Motor neuron (in vitro differentiated cells): ENCODE data around the gene PPM1L. TPM values are rescaled to one million over a fixed set of nuclear protein-coding genes. Genes with fewer than 3 reads are reported as not detected.
A peak's percentile ranks its signal among the peaks of the same experiment; 100 is the strongest.

Experiments
- ATAC-seq, 8 experiments: fragments of 200-7000 bp; cut with Tn5 transposase; replicated peaks in 6 of 8; 2 replicates each; pipeline ENCODE4 v1.8.0; 2021; ENCODE audit warnings: mild to moderate bottlenecking in 8 of 8, moderate library complexity in 8 of 8
- H3K27ac ChIP-seq, 2 donors: fragments of 250-450 bp; sonication (Bioruptor Pico); 2 replicates each; pipeline ENCODE4 v1.9.0; 2021; ENCODE audit warnings: antibody characterized with exemption in 2 of 2, mild to moderate bottlenecking in 2 of 2, moderate library complexity in 1 of 2
- H3K4me1 ChIP-seq, 2 donors: fragments of 250-450 bp; sonication (Bioruptor Pico); replicated peaks in 1 of 2; 2 replicates each; pipeline ENCODE4 v1.6.1; 2021; ENCODE audit warnings: antibody characterized with exemption in 2 of 2, mild to moderate bottlenecking in 2 of 2, moderate library complexity in 1 of 2
- H3K4me3 ChIP-seq, 5 donors: fragments of 250-450 bp; sonication (Bioruptor Pico); 2 replicates each; pipeline ENCODE4 v1.9.0; 2021; ENCODE audit warnings: antibody characterized with exemption in 5 of 5, mild to moderate bottlenecking in 5 of 5, moderate library complexity in 4 of 5
- WGBS, 10 experiments: fragments of 450-650 bp; shearing (Covaris generic); methylation state at CpG; one replicate each; pipeline ENCODE4 v1.0.0; 2022; 5-methylcytosine and 5-hydroxymethylcytosine counted together
- in situ Hi-C, 9 experiments: fragments of 400-800 bp; cut with MboI; loops; one replicate each; pipeline ENCODE4 v1.15.0; 2021; ENCODE audit warnings: low sequenced_read_pairs in 9 of 9, low pct_unique_long_range_greater_than_20kb in 2 of 9; ENCODE audit not compliant: unreplicated experiment in 9 of 9
- total RNA-seq, 8 experiments: library from RNA; unstranded; fragments of 300-600 nt; gene quantifications; 2 replicates each; pipeline versions ENCODE4 v1.2.3 to v1.2.4, GENCODE V29; 2022

The PPM1L gene
- total RNA-seq, 8 experiments from 2014 or later = 10.8 to 27.3 (median 22.1) TPM

- no peak for ATAC-seq
- in situ Hi-C loops = no loop called here
- Histone ChIP-seq H3K4me3 (no peak overlapping the region), H3K27ac (no peak overlapping the region), H3K4me1 (peaks cover 10 to 11% of the 10 kb centered on the region in 2 donors)
- 43 to 100% (median 87%) methylated on average over 1 to 3 of the region's 3 CpGs; no CpG with 5 or more reads in 2 of the 10 experiments for WGBS, 10 experiments
Observed at GRCh38 chr3:160883373-160883772, 127.3 kb downstream of the PPM1L start.

GRCh38 chr3:160885791-160886286, 129.8 kb downstream of the PPM1L start:
- ATAC-seq = peak; percentile 94 to 97 (median 96)
- Histone ChIP-seq H3K4me3 (no peak overlapping the region), H3K4me1 (peaks cover 10 to 11% of the 10 kb centered on the region in 2 donors), H3K27ac (peak overlapping the region; percentile 48 to 57)
- 4 to 100% (median 20%) methylated on average over 1 to 4 of the region's 5 CpGs; no CpG with 5 or more reads in 7 of the 10 experiments for WGBS, 10 experiments
- in situ Hi-C loops = no loop called here

- WGBS, 10 experiments = 39 to 100% (median 97%) methylated on average over 1 to 4 of the region's 4 CpGs; no CpG with 5 or more reads in 2 of the 10 experiments
- in situ Hi-C loops = no loop called here
- Histone ChIP-seq H3K4me1 (peaks cover 10 to 11% of the 10 kb centered on the region in 2 donors), H3K27ac (peak overlapping the region; percentile 47 to 57), H3K4me3 (no peak overlapping the region)
- ATAC-seq = no peak
Observed at GRCh38 chr3:160886421-160886820, 130.4 kb downstream of the PPM1L start.

- Histone ChIP-seq H3K4me3 (no peak overlapping the region), H3K4me1 (no peaks in the 10 kb centered on the region), H3K27ac (no peak overlapping the region)
- in situ Hi-C loops = no loop called here
- no peak for ATAC-seq
Observed at GRCh38 chr3:160893207-160893606, 137.2 kb downstream of the PPM1L start.

- whole genome bisulfite sequencing, 10 experiments = 33 to 100% (median 84%) methylated on average over 1 to 2 of the region's 2 CpGs; no CpG with 5 or more reads in 4 of the 10 experiments
- H3K4me3 ChIP-seq = no peak overlapping the region
- no peaks in the 10 kb centered on the region for H3K4me1 ChIP-seq
- in situ Hi-C loops = no loop called here
- no peak for ATAC-seq
- H3K27ac ChIP-seq = no peak overlapping the region
Observed at GRCh38 chr3:160904691-160905090, 148.7 kb downstream of the PPM1L start.

- Histone ChIP-seq H3K4me3 (no peak overlapping the region), H3K27ac (no peak overlapping the region), H3K4me1 (no peaks in the 10 kb centered on the region)
- no peak for ATAC-seq
- in situ Hi-C loops = no loop called here
Observed at GRCh38 chr3:160906646-160907045, 150.6 kb downstream of the PPM1L start.

GRCh38 chr3:160909917-160910316, 153.9 kb downstream of the PPM1L start:
- 40 to 100% (median 100%) methylated on average over 1 of the region's 3 CpGs; no CpG with 5 or more reads in 4 of the 10 experiments for WGBS, 10 experiments
- no peak for ATAC-seq
- Histone ChIP-seq H3K4me1 (no peaks in the 10 kb centered on the region), H3K27ac (no peak overlapping the region), H3K4me3 (no peak overlapping the region)
- in situ Hi-C loops = no loop called here

GRCh38 chr3:160911411-160911810, 155.4 kb downstream of the PPM1L start:
- H3K27ac ChIP-seq = no peak overlapping the region
- no peak for ATAC-seq
- no peak overlapping the region for H3K4me3 ChIP-seq
- no peaks in the 10 kb centered on the region for H3K4me1 ChIP-seq
- in situ Hi-C loops = no loop called here

- Histone ChIP-seq H3K4me3 (no peak overlapping the region), H3K4me1 (no peaks in the 10 kb centered on the region), H3K27ac (no peak overlapping the region)
- 13 to 100% (median 25%) methylated on average over 2 to 3 of the region's 3 CpGs; no CpG with 5 or more reads in 3 of the 10 experiments for WGBS, 10 experiments
- no peak for ATAC-seq
- in situ Hi-C loops = no loop called here
Observed at GRCh38 chr3:160916472-160916871, 160.4 kb downstream of the PPM1L start.

GRCh38 chr3:160919942-160920341, 163.9 kb downstream of the PPM1L start:
- no peak overlapping the region for H3K27ac ChIP-seq
- in situ Hi-C loops = no loop called here
- 20 to 33% methylated on average over 1 of the region's 2 CpGs; no CpG with 5 or more reads in 8 of the 10 experiments for WGBS, 10 experiments
- no peak overlapping the region for H3K4me3 ChIP-seq
- ATAC-seq = peak in 1 of 8 experiments; percentile 55
- no peaks in the 10 kb centered on the region for H3K4me1 ChIP-seq

GRCh38 chr3:160921020-160921635, 165.1 kb downstream of the PPM1L start:
- 0 to 28% (median 15%) methylated on average over 1 to 4 of the region's 4 CpGs for WGBS, 10 experiments
- in situ Hi-C loops = no loop called here
- Histone ChIP-seq H3K27ac (no peak overlapping the region), H3K4me1 (no peaks in the 10 kb centered on the region), H3K4me3 (no peak overlapping the region)
- peak; percentile 37 to 96 (median 70) for ATAC-seq

- in situ Hi-C loops = loop anchor here in 6 of 9 experiments (25.0 kb wide), 1 partner anchor 212 kb away; no protein-coding TSS in a partner anchor
- no peaks in the 10 kb centered on the region for H3K4me1 ChIP-seq
- H3K27ac ChIP-seq = no peak overlapping the region
- WGBS, 10 experiments = 14 to 100% (median 92%) methylated on average over 1 of the region's 1 CpG; no CpG with 5 or more reads in 3 of the 10 experiments
- no peak for ATAC-seq
- H3K4me3 ChIP-seq = no peak overlapping the region
Observed at GRCh38 chr3:160924776-160925175, 168.7 kb downstream of the PPM1L start.

GRCh38 chr3:160927620-160928019, 171.6 kb downstream of the PPM1L start:
- Histone ChIP-seq H3K4me3 (no peak overlapping the region), H3K4me1 (peaks cover 0 to under 1% of the 10 kb centered on the region in 2 donors), H3K27ac (no peak overlapping the region)
- 67 to 100% (median 81%) methylated on average over 1 to 10 of the region's 10 CpGs; no CpG with 5 or more reads in 1 of the 10 experiments for WGBS, 10 experiments
- in situ Hi-C loops = loop anchor here in 6 of 9 experiments (25.0 kb wide), 1 partner anchor 215 kb away; no protein-coding TSS in a partner anchor
- no peak for ATAC-seq
